Thymus (tissue), 11 donors: ENCODE measurements around the gene FAM78A. TPM values are rescaled to one million over a fixed set of nuclear protein-coding genes. Genes with fewer than 3 reads are reported as not detected.

Experiments used
- DNase-seq, 9 donors: peaks; one replicate each; pipeline ENCODE4 v3.0.0-alpha.2; 2013; ENCODE audit warnings: low spot score in 9 of 9, low read depth in 6 of 9, missing footprints in 1 of 9
- H3K27ac ChIP-seq, 2 donors: one replicate each; pipeline ENCODE4 v1.5.1; 2013; ENCODE audit warnings: control low read depth in 1 of 2, low read depth in 1 of 2, low read length in 1 of 2, mild to moderate bottlenecking in 1 of 2, moderate library complexity in 1 of 2
- H3K27me3 ChIP-seq, 2 donors: one replicate each; pipeline ENCODE4 v1.5.1; 2013; ENCODE audit warnings: low read length in 1 of 2; ENCODE audit not compliant: control insufficient read depth in 2 of 2, insufficient read depth in 1 of 2
- H3K36me3 ChIP-seq, 2 donors: one replicate each; pipeline ENCODE4 v1.5.1; 2013; ENCODE audit warnings: low read length in 1 of 2, mild to moderate bottlenecking in 1 of 2, moderate library complexity in 1 of 2; ENCODE audit not compliant: control insufficient read depth in 2 of 2, insufficient read depth in 2 of 2
- H3K4me1 ChIP-seq, 2 donors: one replicate each; pipeline ENCODE4 v1.5.1; 2013; ENCODE audit warnings: low read length in 2 of 2; ENCODE audit not compliant: control insufficient read depth in 2 of 2, insufficient read depth in 2 of 2
- H3K4me3 ChIP-seq, 2 donors: one replicate each; pipeline ENCODE4 v1.5.1; 2013; ENCODE audit warnings: low read length in 2 of 2, control low read depth in 1 of 2, mild to moderate bottlenecking in 1 of 2
- H3K9me3 ChIP-seq, 2 donors: one replicate each; pipeline ENCODE4 v1.5.1; 2013; ENCODE audit warnings: low read length in 1 of 2, mild to moderate bottlenecking in 1 of 2; ENCODE audit not compliant: control insufficient read depth in 2 of 2, insufficient read depth in 1 of 2
- WGBS: extraction: QIAGEN DNeasy Blood & Tissue Kit; methylation state at CpG from one replicate; pipeline ENCODE4 v1.1.7; 2013; 5-methylcytosine and 5-hydroxymethylcytosine counted together
- polyA plus RNA-seq: library from polyadenylated mRNA; stranded (reverse); fragments of 200-250 nt; gene quantifications from one replicate; pipeline ENCODE4 v1.2.3, GENCODE V29; 2013
- total RNA-seq: library from RNA; stranded (reverse); fragments of 120-200 nt; gene quantifications from one replicate; pipeline ENCODE4 v1.2.4, GENCODE V29; 2013
- donor health status: healthy.

Gene FAM78A
- total and polyA plus RNA-seq, 2 donors = 19.6 to 28.2 TPM

GRCh38 chr9:131288217-131288616 is 11.9 kb upstream of the FAM78A start:
- DNase-seq = no peak
- Histone ChIP-seq H3K36me3 (no peaks in the 10 kb centered on the region), H3K27me3 (peaks cover 2 to 19% of the 10 kb centered on the region in 2 donors), H3K4me1 (peaks cover 0 to under 1% of the 10 kb centered on the region in 2 donors), H3K4me3 (no peak overlapping the region), H3K27ac (no peak overlapping the region), H3K9me3 (peaks cover 0 to 5% of the 10 kb centered on the region in 2 donors)
- WGBS = 80% methylated on average over 9 of the region's 9 CpGs

- H3K27ac ChIP-seq = no peak overlapping the region
- WGBS = 96% methylated on average over 6 of the region's 6 CpGs
- peaks cover 0 to 11% of the 10 kb centered on the region in 2 donors for H3K9me3 ChIP-seq
- DNase-seq = no peak
- peaks cover 0 to 5% of the 10 kb centered on the region in 2 donors for H3K4me1 ChIP-seq
- H3K36me3 ChIP-seq = no peaks in the 10 kb centered on the region
- H3K27me3 ChIP-seq = peaks cover 10 to 28% of the 10 kb centered on the region in 2 donors
- H3K4me3 ChIP-seq = no peak overlapping the region
These were observed 11.0 kb upstream of the FAM78A start for GRCh38 chr9:131287359-131287758.

- no peak overlapping the region for H3K27ac ChIP-seq
- peaks cover 16 to 53% of the 10 kb centered on the region in 2 donors for H3K27me3 ChIP-seq
- DNase-seq = no peak
- H3K4me1 ChIP-seq = peaks cover 0 to 5% of the 10 kb centered on the region in 2 donors
- H3K4me3 ChIP-seq = no peak overlapping the region
- no peaks in the 10 kb centered on the region for H3K36me3 ChIP-seq
- H3K9me3 ChIP-seq = peaks cover 0 to 12% of the 10 kb centered on the region in 2 donors
- 95% methylated on average over 6 of the region's 6 CpGs for WGBS
These were observed 8.5 kb upstream of the FAM78A start for GRCh38 chr9:131284856-131285255.

GRCh38 chr9:131282688-131283422 is 6.5 kb upstream of the FAM78A start:
- Histone ChIP-seq H3K27ac (no peak overlapping the region), H3K4me1 (peaks cover 0 to 16% of the 10 kb centered on the region in 2 donors), H3K27me3 (peaks cover 16 to 68% of the 10 kb centered on the region in 2 donors), H3K4me3 (peak overlapping the region in 1 of 2 donors; percentile 31), H3K9me3 (peaks cover 0 to 12% of the 10 kb centered on the region in 2 donors), H3K36me3 (no peaks in the 10 kb centered on the region)
- WGBS = 4% methylated on average over 61 of the region's 61 CpGs
- no peak for DNase-seq

GRCh38 chr9:131282175-131282574 is 5.9 kb upstream of the FAM78A start:
- H3K36me3 ChIP-seq = no peaks in the 10 kb centered on the region
- 88% methylated on average over 4 of the region's 4 CpGs for WGBS
- H3K4me1 ChIP-seq = peaks cover 0 to 16% of the 10 kb centered on the region in 2 donors
- no peak overlapping the region for H3K27ac ChIP-seq
- no peak overlapping the region for H3K4me3 ChIP-seq
- peaks cover 16 to 68% of the 10 kb centered on the region in 2 donors for H3K27me3 ChIP-seq
- no peak for DNase-seq
- H3K9me3 ChIP-seq = peaks cover 0 to 12% of the 10 kb centered on the region in 2 donors

- H3K4me3 ChIP-seq = no peak overlapping the region
- peaks cover 0 to 12% of the 10 kb centered on the region in 2 donors for H3K9me3 ChIP-seq
- peaks cover 16 to 68% of the 10 kb centered on the region in 2 donors for H3K27me3 ChIP-seq
- no peak overlapping the region for H3K27ac ChIP-seq
- peaks cover 0 to 16% of the 10 kb centered on the region in 2 donors for H3K4me1 ChIP-seq
- H3K36me3 ChIP-seq = no peaks in the 10 kb centered on the region
- 97% methylated on average over 17 of the region's 17 CpGs for WGBS
- no peak for DNase-seq
These were observed 5.0 kb upstream of the FAM78A start for GRCh38 chr9:131281119-131281965.

GRCh38 chr9:131280660-131281059 is 4.3 kb upstream of the FAM78A start:
- 97% methylated on average over 3 of the region's 3 CpGs for WGBS
- no peak overlapping the region for H3K27ac ChIP-seq
- no peaks in the 10 kb centered on the region for H3K36me3 ChIP-seq
- peaks cover 16 to 75% of the 10 kb centered on the region in 2 donors for H3K27me3 ChIP-seq
- H3K4me1 ChIP-seq = peaks cover 0 to 23% of the 10 kb centered on the region in 2 donors
- H3K9me3 ChIP-seq = peaks cover 0 to 12% of the 10 kb centered on the region in 2 donors
- H3K4me3 ChIP-seq = no peak overlapping the region
- no peak for DNase-seq

- 87% methylated on average over 19 of the region's 19 CpGs for WGBS
- Histone ChIP-seq H3K4me3 (no peak overlapping the region), H3K9me3 (peaks cover 0 to 12% of the 10 kb centered on the region in 2 donors), H3K4me1 (peaks cover 0 to 27% of the 10 kb centered on the region in 2 donors), H3K27me3 (peaks cover 16 to 78% of the 10 kb centered on the region in 2 donors), H3K36me3 (no peaks in the 10 kb centered on the region), H3K27ac (no peak overlapping the region)
- no peak for DNase-seq
These were observed 3.7 kb upstream of the FAM78A start for GRCh38 chr9:131279863-131280570.
